Skeletal muscle tissue (tissue), 4 donors: ENCODE results near the gene IGSF23. TPM values are rescaled to one million over a fixed set of nuclear protein-coding genes. Genes with fewer than 3 reads are reported as not detected.

Experiments
- H3K27ac ChIP-seq: one replicate; pipeline ENCODE4 v1.7.0; 2013; ENCODE audit warnings: mild to moderate bottlenecking, low read depth, low read length, inconsistent platforms
- H3K27me3 ChIP-seq, 3 donors: one replicate each; pipeline ENCODE4 v1.7.0; 2013; ENCODE audit warnings: low read length in 3 of 3; ENCODE audit not compliant: control insufficient read depth in 3 of 3, insufficient read depth in 3 of 3
- H3K36me3 ChIP-seq, 3 donors: one replicate each; pipeline ENCODE4 v1.7.0; 2013; ENCODE audit warnings: low read length in 3 of 3; ENCODE audit not compliant: control insufficient read depth in 3 of 3, insufficient read depth in 3 of 3
- H3K4me1 ChIP-seq, 3 donors: one replicate each; pipeline ENCODE4 v1.7.0; 2013; ENCODE audit warnings: low read length in 3 of 3, mild to moderate bottlenecking in 3 of 3; ENCODE audit not compliant: control insufficient read depth in 3 of 3, insufficient read depth in 3 of 3
- H3K4me3 ChIP-seq, 3 donors: one replicate each; pipeline ENCODE4 v1.7.0; 2013; ENCODE audit warnings: low read length in 3 of 3
- H3K9ac ChIP-seq, 3 donors: one replicate each; pipeline ENCODE4 v1.7.0; 2013; ENCODE audit warnings: low read length in 3 of 3, mild to moderate bottlenecking in 3 of 3, moderate library complexity in 2 of 3, low read depth in 1 of 3
- H3K9me3 ChIP-seq, 3 donors: one replicate each; pipeline ENCODE4 v1.7.0; 2013; ENCODE audit warnings: low read length in 3 of 3; ENCODE audit not compliant: control insufficient read depth in 3 of 3
- total RNA-seq: library from RNA; depleted of rRNA; stranded (reverse); fragments of >200 nt; gene quantifications from one replicate; pipeline ENCODE4 v1.2.3, GENCODE V29; 2014
- donor health status: Osteomylitis.

IGSF23 gene
- total RNA-seq, 1 donor from 2014 or later = not detected

DNA sequence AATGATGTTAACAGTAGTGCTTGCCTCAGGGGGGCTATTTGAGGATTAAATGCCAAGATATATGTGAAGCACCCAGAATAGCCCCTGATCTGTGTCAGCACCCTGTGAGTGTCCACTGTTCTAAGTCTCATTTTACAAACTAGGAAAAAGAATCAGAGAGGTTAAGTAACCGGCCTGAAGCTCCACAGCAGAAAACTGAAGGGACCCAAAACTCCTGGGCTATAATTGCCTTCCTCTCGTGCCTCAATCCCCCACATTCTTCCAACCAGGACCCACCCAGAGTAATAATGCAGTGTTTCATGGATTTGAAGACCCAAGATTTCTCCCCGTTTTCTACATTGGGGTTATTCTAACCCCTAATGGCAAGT lies 32.7 kb downstream of the IGSF23 start:
- H3K4me3 ChIP-seq = no peak overlapping the region
- H3K36me3 ChIP-seq = peaks cover 13 to 16% (median 15%) of the 10 kb centered on the region in 3 donors
- no peak overlapping the region for H3K27ac ChIP-seq
- no peaks in the 10 kb centered on the region for H3K27me3 ChIP-seq
- no peak overlapping the region for H3K9ac ChIP-seq
- H3K9me3 ChIP-seq = no peaks in the 10 kb centered on the region
- peaks cover 36 to 57% (median 39%) of the 10 kb centered on the region in 3 donors for H3K4me1 ChIP-seq

DNA sequence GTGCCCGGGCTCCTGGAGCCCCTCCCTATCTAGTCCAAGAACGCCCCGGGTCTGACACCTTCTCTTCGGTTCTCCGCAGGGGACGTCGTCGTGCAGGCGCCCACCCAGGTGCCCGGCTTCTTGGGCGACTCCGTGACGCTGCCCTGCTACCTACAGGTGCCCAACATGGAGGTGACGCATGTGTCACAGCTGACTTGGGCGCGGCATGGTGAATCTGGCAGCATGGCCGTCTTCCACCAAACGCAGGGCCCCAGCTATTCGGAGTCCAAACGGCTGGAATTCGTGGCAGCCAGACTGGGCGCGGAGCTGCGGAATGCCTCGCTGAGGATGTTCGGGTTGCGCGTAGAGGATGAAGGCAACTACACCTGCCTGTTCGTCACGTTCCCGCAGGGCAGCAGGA lies 33.8 kb downstream of the IGSF23 start:
- H3K9ac ChIP-seq = peak overlapping the region in 2 of 3 donors; percentile 55 to 68
- H3K4me1 ChIP-seq = peaks cover 31 to 57% (median 39%) of the 10 kb centered on the region in 3 donors
- H3K36me3 ChIP-seq = peaks cover 20 to 22% (median 21%) of the 10 kb centered on the region in 3 donors
- H3K9me3 ChIP-seq = no peaks in the 10 kb centered on the region
- no peaks in the 10 kb centered on the region for H3K27me3 ChIP-seq
- peak overlapping the region; percentile 52 for H3K27ac ChIP-seq
- H3K4me3 ChIP-seq = peak overlapping the region; percentile 23 to 58 (median 55)

DNA sequence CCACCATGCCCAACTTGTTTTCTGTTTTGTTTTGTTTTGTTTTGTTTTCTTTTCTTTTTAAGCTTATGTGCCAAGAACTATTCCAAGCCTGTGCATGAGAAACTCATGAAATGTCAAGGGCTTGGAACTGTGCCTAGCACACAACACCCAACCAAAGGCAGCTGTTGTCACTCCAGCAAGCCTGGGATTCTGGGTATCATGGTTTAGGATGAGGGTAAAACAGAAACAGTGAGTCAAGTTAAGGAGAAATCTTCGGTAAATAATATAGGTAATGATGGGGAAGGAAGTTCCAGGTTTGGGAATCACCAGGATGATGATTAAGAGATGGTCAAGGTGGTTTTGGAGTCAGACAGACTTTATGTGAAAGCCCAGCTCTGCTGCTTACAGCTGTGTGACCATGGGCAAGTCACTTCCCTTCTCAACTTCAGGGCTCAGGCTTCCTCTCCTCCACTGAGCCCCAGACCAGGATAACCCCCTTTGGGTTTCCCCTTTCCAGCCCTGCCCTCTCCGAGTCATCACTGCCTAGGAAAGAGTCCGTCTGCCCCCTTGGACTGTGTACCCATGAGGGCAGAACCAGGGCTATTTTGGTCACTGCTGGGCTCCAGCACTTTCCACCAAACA lies 35.4 kb downstream of the IGSF23 start:
- Histone ChIP-seq H3K9ac (peak overlapping the region; percentile 29 to 54 (median 33)), H3K4me3 (peak overlapping the region in 1 of 3 donors; percentile 17), H3K4me1 (peaks cover 27 to 52% (median 37%) of the 10 kb centered on the region in 3 donors), H3K9me3 (no peaks in the 10 kb centered on the region), H3K36me3 (peaks cover 29 to 33% (median 32%) of the 10 kb centered on the region in 3 donors), H3K27ac (peak overlapping the region; percentile 66), H3K27me3 (no peaks in the 10 kb centered on the region)

DNA sequence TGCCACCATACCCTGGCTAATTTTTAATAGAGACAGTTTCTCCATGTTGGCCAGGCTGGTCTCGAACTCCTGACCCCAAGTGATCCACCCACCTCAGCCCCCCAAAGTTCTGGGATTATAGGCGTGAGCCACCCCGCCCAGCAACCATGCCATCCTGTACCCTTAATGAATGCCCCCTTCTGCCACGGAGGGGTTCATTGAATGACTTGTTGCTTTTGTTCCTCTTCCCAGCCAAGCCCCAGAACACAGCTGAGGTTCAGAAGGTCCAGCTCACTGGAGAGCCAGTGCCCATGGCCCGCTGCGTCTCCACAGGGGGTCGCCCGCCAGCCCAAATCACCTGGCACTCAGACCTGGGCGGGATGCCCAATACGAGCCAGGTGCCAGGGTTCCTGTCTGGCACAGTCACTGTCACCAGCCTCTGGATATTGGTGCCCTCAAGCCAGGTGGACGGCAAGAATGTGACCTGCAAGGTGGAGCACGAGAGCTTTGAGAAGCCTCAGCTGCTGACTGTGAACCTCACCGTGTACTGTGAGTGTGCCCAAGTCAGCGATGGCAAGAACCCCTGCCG lies 36.3 kb downstream of the IGSF23 start:
- Histone ChIP-seq H3K4me3 (no peak overlapping the region), H3K9ac (peak overlapping the region in 1 of 3 donors; percentile 25), H3K27ac (peak overlapping the region; percentile 66), H3K27me3 (no peaks in the 10 kb centered on the region), H3K36me3 (peaks cover 33 to 34% (median 33%) of the 10 kb centered on the region in 3 donors), H3K9me3 (no peaks in the 10 kb centered on the region), H3K4me1 (peaks cover 23 to 58% (median 33%) of the 10 kb centered on the region in 3 donors)

DNA sequence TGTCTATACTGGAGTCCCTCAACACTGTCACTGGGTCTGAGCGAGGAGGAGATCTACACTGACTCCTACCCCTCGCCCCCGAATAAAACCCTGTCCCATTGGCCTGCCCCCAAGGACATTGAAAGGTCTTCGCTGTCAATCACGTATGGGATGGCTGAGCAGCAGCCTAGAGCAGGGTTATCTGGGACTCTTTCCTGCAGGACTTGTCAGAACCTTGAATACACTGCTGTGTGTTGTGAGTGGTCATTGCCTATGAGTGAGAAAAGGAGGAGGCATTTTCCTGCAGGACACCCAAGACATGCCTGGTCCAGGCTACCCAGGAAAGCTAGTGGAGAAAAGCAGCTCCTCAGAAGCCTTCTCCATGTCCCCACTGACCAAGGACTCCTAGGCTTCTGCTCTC lies 40.0 kb downstream of the IGSF23 start:
- Histone ChIP-seq H3K27me3 (no peaks in the 10 kb centered on the region), H3K4me1 (peaks cover 11 to 30% (median 20%) of the 10 kb centered on the region in 3 donors), H3K9me3 (no peaks in the 10 kb centered on the region), H3K36me3 (peaks cover 45 to 54% (median 50%) of the 10 kb centered on the region in 3 donors), H3K9ac (no peak overlapping the region), H3K4me3 (no peak overlapping the region), H3K27ac (no peak overlapping the region)

DNA sequence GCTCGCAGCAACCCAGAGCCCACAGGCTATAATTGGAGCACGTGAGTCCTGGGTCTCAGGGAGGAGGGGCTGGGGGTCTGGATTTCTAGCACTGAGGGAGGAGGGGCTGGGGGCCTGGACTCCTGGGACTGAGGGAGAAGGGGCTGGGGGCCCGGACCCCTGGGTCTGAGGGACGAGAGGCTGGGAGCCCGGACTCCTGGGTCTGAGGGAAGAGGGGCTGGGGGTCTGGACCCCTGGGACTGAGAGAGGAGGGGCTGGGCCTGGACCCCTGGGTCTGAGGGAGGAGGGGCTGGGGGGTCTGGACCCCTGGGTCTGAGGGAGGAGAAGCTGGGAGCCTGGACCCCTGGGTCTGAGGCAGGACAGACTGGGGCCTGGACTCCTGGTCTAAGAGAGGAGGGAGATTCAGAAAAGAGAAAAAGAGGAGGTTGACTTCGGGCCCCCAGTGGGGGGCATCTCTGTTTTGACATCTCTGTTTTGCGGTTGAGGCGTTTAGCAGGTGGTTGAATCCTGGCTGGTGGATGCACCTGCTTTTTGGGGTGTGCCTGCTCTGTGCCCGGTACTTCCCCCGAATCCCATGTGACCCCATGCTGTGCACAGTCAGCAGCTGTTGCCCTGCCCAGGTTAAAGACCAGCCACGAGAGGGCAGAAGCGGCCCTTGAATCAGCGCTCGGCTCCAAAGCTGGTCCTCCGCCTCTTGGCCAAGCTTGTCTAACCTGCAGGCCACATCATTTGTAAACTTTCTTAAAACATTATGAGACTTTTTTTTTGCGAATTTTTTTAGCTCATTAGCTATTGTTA lies 40.8 kb downstream of the IGSF23 start:
- H3K4me3 ChIP-seq = no peak overlapping the region
- no peaks in the 10 kb centered on the region for H3K9me3 ChIP-seq
- no peaks in the 10 kb centered on the region for H3K27me3 ChIP-seq
- peaks cover 3 to 21% (median 11%) of the 10 kb centered on the region in 3 donors for H3K4me1 ChIP-seq
- H3K27ac ChIP-seq = no peak overlapping the region
- H3K36me3 ChIP-seq = peaks cover 50 to 61% (median 56%) of the 10 kb centered on the region in 3 donors
- no peak overlapping the region for H3K9ac ChIP-seq

DNA sequence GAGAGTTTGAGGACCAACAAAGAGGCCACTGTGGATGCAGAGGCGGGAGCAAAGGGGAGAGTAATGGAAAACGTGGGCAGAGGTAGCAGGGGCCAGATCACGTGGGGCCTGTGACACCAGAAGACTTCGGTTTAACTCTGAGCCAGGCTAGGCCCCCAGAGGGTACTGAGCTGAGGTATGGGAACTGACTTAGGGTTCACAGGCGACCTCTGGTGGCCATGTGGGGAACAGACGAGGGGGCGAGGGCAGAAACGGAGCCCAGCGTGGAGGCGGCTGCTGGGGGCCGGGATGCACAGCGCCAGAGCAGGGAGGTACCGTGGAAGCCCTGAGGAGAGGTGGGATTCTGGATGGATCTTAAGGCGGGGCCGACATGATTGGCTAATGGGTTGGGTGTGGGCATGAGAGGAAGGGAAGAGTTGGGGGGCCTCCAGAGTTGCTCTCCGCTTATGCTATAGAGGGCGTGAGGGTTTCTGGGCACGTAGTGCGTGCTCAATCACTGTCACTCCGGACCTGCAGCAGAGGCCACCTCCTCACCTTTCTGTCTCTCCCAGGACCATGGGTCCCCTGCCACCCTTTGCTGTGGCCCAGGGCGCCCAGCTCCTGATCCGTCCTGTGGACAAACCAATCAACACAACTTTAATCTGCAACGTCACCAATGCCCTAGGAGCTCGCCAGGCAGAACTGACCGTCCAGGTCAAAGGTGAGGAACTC lies 44.0 kb downstream of the IGSF23 start:
- peaks cover 52 to 67% (median 60%) of the 10 kb centered on the region in 3 donors for H3K36me3 ChIP-seq
- no peak overlapping the region for H3K4me3 ChIP-seq
- H3K9ac ChIP-seq = no peak overlapping the region
- H3K27me3 ChIP-seq = no peaks in the 10 kb centered on the region
- peaks cover 3 to 6% (median 6%) of the 10 kb centered on the region in 3 donors for H3K4me1 ChIP-seq
- H3K9me3 ChIP-seq = no peaks in the 10 kb centered on the region
- H3K27ac ChIP-seq = no peak overlapping the region

DNA sequence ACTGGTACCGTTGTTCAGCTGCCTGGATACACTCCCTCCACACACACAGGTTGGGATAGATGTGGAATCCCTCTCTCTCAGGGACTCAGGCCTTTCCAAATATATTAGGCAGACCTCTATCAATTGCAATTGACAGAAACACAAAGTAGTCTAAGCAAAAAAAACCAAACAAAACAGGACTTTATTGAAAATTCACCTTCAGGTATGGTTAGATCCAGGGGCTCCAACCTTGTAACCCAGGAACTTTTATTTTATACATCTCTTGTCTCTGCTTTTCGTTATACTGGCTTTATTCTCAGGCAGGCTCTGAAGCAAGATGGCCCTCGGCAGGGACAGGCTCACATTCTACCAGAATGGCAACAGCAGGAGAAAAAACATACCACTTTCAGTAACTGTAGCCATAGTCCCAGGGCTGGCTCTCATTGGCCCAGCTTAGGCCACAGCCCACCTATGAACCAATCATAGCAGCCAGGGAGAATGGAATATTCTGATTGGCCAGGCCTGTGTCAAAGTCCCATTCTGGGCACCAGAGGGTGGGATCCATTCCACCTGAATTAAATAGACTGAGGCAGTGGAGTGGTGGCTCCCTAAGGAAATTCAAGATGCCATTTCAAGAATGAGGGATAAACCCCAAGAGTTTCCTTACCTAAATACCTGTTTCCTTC lies 44.8 kb downstream of the IGSF23 start:
- Histone ChIP-seq H3K36me3 (peaks cover 55 to 71% (median 59%) of the 10 kb centered on the region in 3 donors), H3K27me3 (no peaks in the 10 kb centered on the region), H3K27ac (no peak overlapping the region), H3K9ac (no peak overlapping the region), H3K9me3 (no peaks in the 10 kb centered on the region), H3K4me1 (peaks cover 6 to 10% (median 9%) of the 10 kb centered on the region in 3 donors), H3K4me3 (no peak overlapping the region)

DNA sequence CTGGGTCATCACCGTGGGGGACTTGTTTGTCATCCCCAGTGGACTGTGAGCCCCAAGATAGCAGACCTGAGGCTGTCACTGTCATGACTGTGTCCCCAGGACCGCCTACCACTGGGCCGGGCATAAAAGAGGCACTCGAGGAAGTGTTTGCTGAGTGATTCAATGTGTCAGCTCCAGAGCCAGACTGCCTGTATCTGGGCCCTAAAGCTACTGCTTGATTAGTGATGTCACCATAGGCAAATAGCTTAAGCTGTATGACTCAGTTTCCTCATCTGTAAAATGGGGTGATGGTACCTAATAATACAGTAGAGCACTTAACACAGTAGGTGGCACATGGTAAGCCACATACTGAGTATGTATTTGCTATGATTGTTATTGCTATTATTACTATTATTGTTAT lies 46.7 kb downstream of the IGSF23 start:
- Histone ChIP-seq H3K27ac (no peak overlapping the region), H3K9me3 (no peaks in the 10 kb centered on the region), H3K4me1 (peaks cover 3 to 14% (median 6%) of the 10 kb centered on the region in 3 donors), H3K36me3 (peaks cover 50 to 61% (median 59%) of the 10 kb centered on the region in 3 donors), H3K9ac (no peak overlapping the region), H3K27me3 (no peaks in the 10 kb centered on the region), H3K4me3 (no peak overlapping the region)
